Gastroesophageal sphincter (tissue), 3 donors: ENCODE measurements around the gene INVS.

Experiments
- CTCF ChIP-seq, 4 experiments: fragments of 200-600 bp in 2 of 4; fragments of 450-650 bp in 2 of 4; sonication (generic) in 1 of 4; IDR thresholded peaks; one replicate each; pipeline ENCODE4 v1.5.1; 2017 to 2019; ENCODE audit warnings: antibody characterized with exemption in 4 of 4, mild to moderate bottlenecking in 2 of 4, moderate library complexity in 2 of 4
- POLR2A ChIP-seq, 2 donors: fragments of 450-650 bp; IDR thresholded peaks; one replicate each; pipeline ENCODE4 v1.6.1; 2017; ENCODE audit warnings: antibody characterized with exemption in 2 of 2, mild to moderate bottlenecking in 2 of 2, moderate library complexity in 1 of 2
- POLR2AphosphoS5 ChIP-seq: sonication (generic); formaldehyde crosslinking; IDR thresholded peaks from one replicate; pipeline ENCODE4 v1.6.1; 2017; ENCODE audit warnings: antibody characterized with exemption

- no peak for TF ChIP-seq CTCF (IDR thresholded peaks at IDR 0.05)
- TF ChIP-seq POLR2AphosphoS5 = no peak
- no peak for TF ChIP-seq POLR2A (IDR thresholded peaks at IDR 0.05)
Observed at GRCh38 chr9:100317706-100318105, 218.7 kb downstream of the INVS start.
